DMS114 treated with DMSO at 0.1 percent for 48 hours (cell line): ENCODE data around the gene MTHFSD.

ENCODE experiments used
- DNase-seq: peaks from one replicate; lab custom pipeline; 2025; ENCODE audit not compliant: unreplicated experiment; lab: John Stamatoyannopoulos, UW

The MTHFSD gene

DNA sequence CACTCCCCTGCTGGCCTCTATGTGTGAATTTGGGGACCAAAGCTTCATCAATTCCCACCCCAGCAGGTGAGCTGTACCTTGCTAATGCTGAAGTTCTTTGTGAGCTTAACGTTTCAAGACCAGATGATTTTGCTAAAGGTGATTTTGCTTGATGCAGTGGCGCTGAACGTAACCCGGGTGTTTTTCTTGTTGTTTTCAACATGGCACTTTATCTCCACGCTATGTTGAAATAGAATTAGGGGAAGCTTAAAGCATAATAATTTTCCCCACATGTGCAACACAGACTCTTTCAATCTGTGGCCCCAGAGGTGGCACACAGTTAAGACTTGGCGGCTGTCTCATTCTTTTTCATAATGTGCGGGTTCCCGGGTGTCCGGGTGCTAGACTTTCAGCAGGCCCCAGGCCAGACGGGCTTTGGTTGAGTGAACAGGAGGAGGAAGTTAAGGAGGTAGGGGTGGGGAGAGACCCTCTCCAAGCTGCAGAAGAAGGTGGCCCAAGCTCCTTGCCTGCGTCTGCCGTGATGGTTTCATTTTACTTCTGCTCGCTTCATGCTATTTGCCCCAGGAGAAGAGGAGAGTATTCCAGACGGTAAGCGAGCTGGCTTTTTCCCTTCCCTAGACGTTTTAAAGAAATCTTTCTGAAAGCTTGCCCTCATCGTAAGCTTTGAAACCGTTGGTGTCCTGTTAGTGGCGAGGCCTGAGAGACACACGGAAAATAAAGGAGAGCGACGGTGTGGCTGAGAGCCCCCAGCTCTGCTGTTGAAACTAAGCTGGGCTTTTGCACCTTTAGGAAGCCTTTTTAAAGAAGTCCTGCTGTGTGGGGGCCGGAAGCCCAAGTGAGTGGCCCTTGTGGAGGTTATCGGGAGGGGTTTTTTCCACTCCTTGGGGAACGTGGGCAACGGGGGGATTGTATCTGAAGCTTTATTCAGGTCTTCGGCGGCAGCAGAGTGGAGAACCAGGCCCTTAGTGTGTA, 15.8 kb upstream of the MTHFSD start:
- DNase-seq: no peak

DNA sequence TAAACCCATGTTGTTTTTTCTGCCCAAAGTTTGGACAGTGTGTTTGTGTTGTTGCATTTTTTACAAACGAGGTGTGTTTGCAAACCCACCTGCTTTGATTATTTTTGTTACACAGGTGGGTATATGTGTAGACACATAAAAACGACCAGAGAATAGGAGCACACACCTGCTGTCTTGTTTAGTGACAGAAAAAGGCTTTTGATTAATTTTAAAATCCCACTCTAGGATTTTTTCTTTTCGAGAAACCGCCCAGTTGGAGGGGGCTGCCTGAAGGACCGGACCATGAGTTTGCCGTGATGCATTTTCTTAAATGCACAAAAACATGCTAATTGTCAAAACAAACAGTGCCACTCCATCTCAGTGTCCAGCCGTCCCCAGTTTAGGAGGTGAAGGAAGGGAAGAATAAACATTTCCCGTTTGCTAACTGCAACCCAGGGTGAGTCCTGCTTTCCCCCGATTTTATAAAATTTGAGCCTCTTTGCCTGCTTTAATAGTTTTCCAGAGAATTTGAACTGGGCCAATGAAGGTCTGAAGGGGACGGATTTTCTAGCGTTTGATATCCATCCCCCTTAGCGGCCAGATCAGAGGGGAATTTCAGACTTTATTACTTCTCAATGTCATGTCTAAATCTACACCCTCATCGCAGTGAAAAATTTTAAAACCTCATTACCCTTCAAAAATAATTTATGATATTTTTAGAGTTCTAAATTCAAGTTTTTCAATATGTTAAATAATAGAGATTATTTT, 14.8 kb upstream of the MTHFSD start:
- no peak for DNase-seq

- no peak for DNase-seq
Observed at GRCh38 chr16:86568677-86569623, 13.9 kb upstream of the MTHFSD start.

GRCh38 chr16:86567701-86568581, 12.9 kb upstream of the MTHFSD start:
- no peak for DNase-seq

GRCh38 chr16:86566966-86567700, 12.1 kb upstream of the MTHFSD start:
- DNase-seq: peak; percentile 29

- peak; percentile 78 for DNase-seq
Observed at GRCh38 chr16:86566601-86566965, 11.5 kb upstream of the MTHFSD start, which contains the start of gene FOXC2. Gene FOXC2, plus strand, starts transcription at chr16:86566829. Its CDS starts 507 bp downstream, at chr16:86567336.

DNA sequence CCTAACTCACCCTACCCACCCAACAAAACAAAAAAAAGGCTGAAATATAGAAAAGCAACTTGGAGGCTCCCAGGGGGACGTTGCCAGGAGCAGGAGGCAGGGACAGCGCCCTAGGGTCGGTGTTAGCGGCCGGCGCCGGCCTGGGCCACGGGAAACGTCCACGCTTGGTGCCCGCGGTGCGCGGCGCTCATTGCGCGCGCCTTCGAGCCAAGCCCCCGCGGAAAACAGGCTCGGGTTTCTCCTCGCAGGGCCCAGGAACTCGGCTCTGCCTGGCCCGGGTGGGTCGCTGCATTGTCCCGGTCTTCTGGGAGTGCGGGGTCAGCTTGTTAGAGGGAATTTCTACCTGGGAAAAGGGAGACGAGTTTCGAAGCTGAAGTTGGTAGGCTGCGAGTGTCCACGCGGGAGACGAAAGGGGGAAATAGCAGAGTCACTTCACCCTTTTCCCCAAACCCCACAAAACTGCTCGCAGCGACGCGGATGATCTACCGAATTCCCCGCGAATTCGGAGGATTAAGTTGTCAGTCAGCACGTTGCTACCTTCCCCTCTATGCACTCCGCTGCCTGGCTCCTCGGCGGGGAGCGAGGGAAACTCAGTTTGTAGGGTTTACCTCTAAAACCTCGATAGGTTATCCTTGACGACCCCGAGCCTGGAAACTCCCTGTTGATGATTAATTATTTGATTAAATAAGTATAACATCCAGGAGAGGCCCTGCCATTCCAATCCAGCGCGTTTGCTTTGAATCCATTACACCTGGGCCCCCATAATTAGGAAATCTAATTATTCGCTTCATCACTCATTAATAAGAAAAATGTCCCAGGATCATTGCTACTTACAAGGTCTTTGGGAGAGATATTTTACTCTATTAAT, 10.8 kb upstream of the MTHFSD start:
- no peak for DNase-seq

DNA sequence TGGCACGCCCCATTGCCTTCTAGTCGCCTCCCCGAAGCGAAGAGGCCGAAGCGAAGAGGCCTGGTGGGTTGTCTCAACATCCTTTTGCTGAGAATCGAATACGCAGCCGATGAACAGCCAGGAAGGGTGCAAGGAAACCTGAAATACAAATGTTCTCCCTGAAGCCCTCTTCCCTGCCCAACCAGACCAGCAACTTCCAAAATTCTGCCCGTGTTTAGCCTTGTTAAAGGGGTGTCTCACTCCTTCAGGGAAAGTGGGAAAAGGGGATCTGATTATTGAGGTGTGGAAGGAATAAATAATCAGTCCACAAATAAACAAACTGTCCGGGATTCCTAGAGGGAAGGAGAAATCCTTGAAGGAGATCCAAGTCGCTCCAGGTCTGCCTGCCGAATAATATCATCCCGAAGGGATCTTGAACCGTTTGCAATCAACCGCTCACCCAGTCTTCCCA, 10.2 kb upstream of the MTHFSD start:
- no peak for DNase-seq

GRCh38 chr16:86563469-86564345, 8.7 kb upstream of the MTHFSD start:
- DNase-seq: peak; percentile 85

GRCh38 chr16:86562356-86562755, 7.3 kb upstream of the MTHFSD start:
- DNase-seq: no peak

DNA sequence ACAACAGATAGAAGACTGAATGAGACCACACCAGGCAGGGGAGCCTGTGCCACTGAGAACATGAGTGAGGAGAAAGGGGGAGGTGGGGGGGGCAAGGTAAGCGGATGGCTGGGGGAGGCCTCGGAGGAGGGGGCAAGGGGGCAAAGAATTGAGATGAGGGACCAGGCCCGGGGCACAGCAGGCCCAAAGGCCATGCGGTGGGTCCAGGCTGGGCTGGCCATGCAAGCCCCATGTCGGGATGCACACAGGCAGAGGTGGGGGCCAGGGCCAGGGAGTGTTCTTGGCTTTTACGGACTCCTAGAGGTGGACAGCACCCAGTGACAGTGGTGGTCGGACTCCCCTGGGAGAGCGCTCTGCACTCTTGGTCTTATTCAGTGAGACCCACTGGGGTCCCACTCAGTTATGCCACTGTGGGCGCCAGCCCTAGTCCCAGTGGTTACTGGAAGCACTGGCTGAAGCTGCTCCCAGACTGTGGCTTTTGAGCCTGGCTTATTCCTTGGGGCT, 4.8 kb upstream of the MTHFSD start:
- DNase-seq: no peak

- DNase-seq: no peak
Observed at GRCh38 chr16:86558355-86559193, 3.5 kb upstream of the MTHFSD start.

GRCh38 chr16:86557587-86557986, 2.6 kb upstream of the MTHFSD start:
- no peak for DNase-seq

DNA sequence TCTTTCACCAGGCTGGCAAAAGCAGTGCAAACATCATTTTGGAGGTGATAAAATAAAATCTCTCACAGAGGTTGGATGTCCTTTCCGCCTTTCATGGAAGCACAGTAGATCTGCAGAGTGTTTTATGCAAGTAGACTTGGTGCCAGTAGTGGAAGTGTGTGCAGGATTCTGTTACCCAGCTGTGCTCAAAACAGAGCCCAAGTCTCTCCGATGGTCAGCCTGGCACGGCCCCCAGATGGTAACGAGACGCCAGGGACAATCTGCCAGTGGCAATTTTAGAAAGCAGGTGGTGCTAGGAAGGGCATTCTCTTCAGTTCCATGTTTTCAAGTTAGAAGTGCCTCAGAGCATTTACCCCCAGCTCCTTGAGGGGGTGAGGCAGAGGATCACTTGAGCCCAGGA, 1.5 kb upstream of the MTHFSD start:
- DNase-seq: no peak

GRCh38 chr16:86555704-86556075, 655 bp upstream of the MTHFSD start:
- DNase-seq: no peak

DNA sequence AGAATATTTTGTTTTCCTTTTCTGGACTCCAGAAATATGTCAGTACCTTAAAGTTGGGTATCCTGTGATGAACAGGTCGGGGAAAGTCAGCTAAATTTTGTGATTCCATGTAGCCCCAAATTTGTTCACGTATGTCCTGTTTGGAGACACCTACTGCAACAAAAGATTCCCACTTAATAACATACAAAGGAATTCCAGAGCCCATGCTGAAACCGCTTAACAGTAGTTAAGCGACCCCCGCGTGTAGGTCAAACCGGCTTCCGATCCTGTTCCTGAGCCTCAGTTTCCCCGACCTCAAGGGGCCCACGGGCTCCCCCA, 477 bp downstream of the MTHFSD start:
- no peak for DNase-seq
